ENCODE results near the gene DTNBP1.

Gene DTNBP1

GRCh38 chr6:15513131-15513771, 149.6 kb downstream of the DTNBP1 start:
- no peak for DNase-seq

GRCh38 chr6:15512721-15513120, 150.1 kb downstream of the DTNBP1 start:
- DNase-seq: no peak

GRCh38 chr6:15512126-15512525, 150.7 kb downstream of the DTNBP1 start:
- peak; percentile 11 to 47 for DNase-seq

- DNase-seq: no peak
These were observed 151.3 kb downstream of the DTNBP1 start for GRCh38 chr6:15511248-15512125.

- no peak for DNase-seq
These were observed 152.1 kb downstream of the DTNBP1 start for GRCh38 chr6:15510536-15511247.

- DNase-seq: no peak
These were observed 152.7 kb downstream of the DTNBP1 start for GRCh38 chr6:15510121-15510520.

- DNase-seq: no peak
These were observed 153.4 kb downstream of the DTNBP1 start for GRCh38 chr6:15509335-15509933.

GRCh38 chr6:15508931-15509330, 153.9 kb downstream of the DTNBP1 start:
- no peak for DNase-seq

GRCh38 chr6:15508441-15508871, 154.4 kb downstream of the DTNBP1 start:
- DNase-seq: no peak

- no peak for DNase-seq
These were observed 155.1 kb downstream of the DTNBP1 start for GRCh38 chr6:15507746-15508145.

GRCh38 chr6:15507221-15507620, 155.6 kb downstream of the DTNBP1 start:
- no peak for DNase-seq

GRCh38 chr6:15506066-15506465, 156.8 kb downstream of the DTNBP1 start:
- no peak for DNase-seq

- DNase-seq: no peak
These were observed 157.3 kb downstream of the DTNBP1 start for GRCh38 chr6:15505463-15505918.

- no peak for DNase-seq
These were observed 158.1 kb downstream of the DTNBP1 start for GRCh38 chr6:15504581-15505350.

GRCh38 chr6:15504040-15504495, 158.8 kb downstream of the DTNBP1 start:
- DNase-seq: no peak

GRCh38 chr6:15503346-15503680, 159.5 kb downstream of the DTNBP1 start:
- DNase-seq: no peak

GRCh38 chr6:15502446-15503345, 160.1 kb downstream of the DTNBP1 start:
- DNase-seq: no peak

- no peak for DNase-seq
These were observed 160.9 kb downstream of the DTNBP1 start for GRCh38 chr6:15501826-15502445.

GRCh38 chr6:15500901-15501825, 161.7 kb downstream of the DTNBP1 start:
- DNase-seq: no peak
